Kasumi-1 (cell line): ENCODE data around the gene HIVEP3.

Experiments used
- DNase-seq, 2 experiments: peaks; one replicate each; lab custom pipeline; 2025; lab: John Stamatoyannopoulos, UW

The HIVEP3 gene

DNA sequence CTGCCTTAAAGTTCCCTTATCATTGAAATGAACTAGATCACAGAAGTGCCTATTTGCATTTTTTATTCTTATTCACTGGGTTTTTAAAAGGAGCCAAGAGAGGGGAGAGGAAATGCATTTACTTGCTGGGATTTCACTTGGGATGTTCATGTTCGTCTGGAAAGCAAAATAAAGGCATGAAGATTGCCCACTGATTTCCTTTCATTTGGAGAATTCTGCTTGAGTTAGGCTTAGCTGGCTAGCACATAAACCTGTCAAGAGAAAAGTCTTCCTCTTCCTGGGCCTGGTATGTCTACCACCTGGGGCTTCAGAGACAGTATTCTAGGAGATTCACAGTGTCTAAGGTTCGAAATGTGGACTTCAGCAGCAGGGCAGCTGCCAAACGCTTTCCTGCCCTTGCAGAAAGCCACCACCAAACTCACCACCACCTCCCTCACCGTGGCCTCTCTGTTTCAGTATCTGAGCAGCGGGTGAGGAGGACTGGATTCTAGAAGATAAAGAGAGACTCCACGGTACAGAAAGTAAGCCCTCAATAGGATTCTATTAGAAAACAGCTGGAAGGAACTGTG lies 44.5 kb downstream of the HIVEP3 start:
- no peak for DNase-seq

DNA sequence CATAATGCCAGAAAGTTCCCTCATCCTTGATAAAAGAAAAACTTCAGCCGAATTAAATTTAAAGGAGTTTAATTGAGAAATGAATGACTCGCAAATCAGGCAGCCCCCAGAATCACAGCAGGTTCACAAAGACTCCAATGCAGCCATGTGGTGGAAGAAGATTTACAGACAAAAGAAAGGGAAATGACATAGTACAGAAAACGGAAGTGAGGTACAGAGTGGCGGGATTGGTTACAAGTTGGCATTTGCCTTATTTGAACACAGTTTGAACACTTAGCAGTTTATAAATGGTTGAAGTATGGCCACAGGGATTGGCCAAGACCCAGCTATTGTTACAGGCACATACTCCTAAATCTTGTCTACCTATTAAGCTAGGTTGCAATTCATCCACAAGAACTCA lies 46.6 kb downstream of the HIVEP3 start:
- DNase-seq = peak; percentile 6 to 13

DNA sequence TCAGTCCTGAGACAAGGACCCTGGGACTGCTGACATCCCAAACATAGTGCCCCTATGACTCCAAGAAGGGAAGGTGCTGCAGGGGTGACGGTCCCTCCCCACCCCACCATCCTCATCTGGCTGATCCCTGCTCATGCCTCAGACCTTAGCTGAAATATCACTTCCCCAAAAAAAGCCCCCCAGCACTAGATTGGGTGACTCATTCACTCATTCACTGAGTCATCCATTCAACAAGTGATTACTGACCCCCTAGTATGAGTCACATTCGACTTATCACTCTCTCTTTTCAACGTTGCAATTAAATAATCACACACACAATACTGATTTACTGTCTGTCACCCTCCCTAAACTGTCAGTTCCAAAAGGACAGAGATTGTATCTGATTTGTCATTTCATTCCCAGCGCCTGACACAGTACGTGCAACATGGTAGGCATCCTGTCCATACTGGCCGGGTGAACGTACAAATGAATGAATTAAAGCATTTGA lies 48.6 kb downstream of the HIVEP3 start:
- DNase-seq = no peak

DNA sequence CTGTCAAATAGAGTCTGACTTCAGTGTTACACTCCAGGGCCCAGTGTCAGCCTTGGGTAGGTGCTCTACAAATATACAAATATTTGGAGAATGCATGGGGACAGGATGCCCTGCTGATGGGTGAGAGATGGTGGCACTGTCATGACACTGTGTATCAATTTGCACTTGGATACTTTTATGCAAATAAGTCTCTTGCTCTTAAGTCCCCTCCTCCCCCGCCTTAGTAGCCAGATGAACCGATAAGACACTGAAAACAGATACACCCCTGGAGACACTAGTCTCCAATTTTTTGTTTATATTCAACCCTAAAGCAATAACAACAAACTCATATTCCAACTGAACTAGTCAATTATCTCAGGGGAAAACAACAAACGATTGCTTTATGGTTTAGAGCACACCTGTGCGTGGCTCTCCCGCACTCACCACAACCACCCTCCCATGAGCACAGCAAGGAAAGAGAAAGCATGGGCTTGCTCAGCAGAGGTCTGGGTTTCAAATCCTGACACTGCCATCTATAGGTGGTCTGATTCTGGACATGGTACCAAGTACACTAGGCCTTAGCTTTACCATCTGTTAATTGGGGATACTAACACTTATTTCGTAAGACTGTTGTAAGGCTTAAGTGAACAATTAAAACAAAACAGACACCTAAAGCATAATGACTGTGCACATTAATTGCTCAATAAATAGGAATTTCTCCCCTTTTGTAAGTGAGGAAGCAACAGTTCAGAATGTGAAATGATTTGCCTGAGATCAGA lies 50.3 kb downstream of the HIVEP3 start:
- DNase-seq = no peak

DNA sequence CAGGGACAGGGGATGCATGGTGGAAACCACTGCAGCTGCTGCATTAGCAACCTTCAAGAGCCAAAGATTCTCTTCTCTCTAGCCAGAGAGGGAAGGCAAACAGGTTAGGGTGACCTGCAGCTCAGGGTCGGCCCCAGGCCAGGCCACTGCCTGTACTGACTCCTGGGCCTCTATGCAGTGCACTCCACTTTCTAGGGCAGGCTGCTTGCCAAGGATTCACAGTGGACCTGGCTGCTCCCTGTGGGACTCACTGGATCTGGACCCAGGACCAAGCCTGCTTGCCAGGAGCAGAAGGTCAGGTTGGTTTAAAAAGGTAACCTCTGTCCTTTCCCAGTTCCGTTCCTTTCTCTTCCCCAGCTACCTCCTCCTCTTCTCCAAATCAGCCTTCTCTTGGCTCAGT lies 52.4 kb downstream of the HIVEP3 start:
- no peak for DNase-seq

DNA sequence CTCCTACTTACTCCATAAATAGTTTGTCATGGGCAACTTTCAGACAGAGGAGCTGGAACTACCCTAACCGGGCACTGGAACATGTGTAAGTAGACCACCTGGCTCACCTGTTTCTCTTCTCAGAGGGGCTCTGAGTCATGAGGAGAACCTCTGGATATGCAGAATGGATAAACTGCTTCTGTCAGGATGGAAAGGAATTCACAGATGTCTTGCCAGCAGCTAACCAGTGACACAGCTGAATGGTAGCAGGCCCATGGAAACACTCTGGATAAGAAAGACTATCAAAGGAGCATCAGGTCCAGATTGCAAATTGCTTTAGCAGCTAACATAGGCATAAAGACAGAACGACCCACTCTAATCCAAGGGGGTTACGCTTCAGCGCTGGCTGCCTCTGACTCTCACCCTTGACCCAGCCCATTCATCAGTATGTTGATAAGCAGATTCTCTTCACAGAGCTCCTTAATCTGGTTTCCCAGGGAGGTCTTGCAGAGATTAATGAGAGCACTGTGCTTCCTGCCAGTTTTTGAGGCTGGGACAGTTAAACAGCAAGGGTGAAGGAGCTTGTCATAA lies 54.2 kb downstream of the HIVEP3 start:
- no peak for DNase-seq

DNA sequence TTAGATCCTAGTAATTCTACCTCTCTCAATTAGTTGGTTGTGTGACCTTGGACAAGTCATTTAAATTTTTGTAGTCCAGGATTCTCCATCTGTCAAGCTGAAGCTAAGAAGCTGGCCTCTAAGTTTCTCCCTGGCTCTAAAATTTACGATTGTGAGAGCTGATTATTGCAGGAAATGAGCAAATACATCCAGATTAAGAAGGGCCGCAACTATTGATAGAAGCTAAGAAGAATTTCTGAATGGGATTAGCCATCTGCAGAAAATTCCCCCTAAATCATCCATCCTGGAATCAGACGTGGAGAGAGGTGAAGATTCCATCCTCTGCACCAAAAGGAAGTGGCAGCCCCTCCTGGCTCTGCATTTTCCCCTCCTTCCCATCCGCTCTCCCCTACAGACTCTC lies 55.0 kb downstream of the HIVEP3 start:
- no peak for DNase-seq

DNA sequence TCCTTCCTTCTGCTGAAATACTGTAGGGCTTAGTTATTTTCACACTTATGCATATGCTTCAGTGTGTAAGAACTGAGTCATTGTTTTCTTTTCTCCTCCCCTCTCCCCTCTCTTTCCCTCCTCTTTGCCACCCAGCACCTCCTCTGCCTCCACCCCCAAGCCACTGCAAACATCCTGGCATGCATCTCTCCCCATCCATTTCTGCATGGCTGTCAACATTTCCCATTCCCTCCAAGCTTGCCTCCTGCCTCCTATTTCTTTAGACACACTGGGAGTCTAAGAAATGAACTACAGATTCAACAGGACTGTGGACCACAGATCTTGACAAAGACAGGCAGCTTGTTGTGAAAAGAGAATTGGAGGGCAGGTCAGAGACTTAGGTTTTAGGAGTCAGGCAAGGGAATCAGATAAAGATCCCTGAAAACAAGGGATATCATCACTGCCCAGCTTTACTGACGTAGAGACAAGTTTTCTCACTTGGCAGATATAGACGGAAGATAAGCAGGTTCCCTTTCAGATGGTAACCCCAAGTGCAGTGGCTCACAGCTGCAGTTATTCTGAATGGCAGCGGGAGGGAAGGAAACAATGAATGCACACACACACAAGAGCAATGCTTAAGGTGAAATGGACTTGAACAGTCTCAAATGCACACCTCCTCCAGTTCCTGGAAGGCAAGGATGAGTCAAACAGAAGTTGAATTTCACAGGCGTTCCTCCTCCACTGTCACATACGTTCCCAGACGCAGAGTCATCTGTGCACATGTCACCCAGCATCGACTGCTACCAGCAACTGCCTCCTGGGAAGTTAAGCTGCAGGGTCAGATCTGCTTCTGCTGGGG lies 56.1 kb downstream of the HIVEP3 start:
- DNase-seq = no peak

DNA sequence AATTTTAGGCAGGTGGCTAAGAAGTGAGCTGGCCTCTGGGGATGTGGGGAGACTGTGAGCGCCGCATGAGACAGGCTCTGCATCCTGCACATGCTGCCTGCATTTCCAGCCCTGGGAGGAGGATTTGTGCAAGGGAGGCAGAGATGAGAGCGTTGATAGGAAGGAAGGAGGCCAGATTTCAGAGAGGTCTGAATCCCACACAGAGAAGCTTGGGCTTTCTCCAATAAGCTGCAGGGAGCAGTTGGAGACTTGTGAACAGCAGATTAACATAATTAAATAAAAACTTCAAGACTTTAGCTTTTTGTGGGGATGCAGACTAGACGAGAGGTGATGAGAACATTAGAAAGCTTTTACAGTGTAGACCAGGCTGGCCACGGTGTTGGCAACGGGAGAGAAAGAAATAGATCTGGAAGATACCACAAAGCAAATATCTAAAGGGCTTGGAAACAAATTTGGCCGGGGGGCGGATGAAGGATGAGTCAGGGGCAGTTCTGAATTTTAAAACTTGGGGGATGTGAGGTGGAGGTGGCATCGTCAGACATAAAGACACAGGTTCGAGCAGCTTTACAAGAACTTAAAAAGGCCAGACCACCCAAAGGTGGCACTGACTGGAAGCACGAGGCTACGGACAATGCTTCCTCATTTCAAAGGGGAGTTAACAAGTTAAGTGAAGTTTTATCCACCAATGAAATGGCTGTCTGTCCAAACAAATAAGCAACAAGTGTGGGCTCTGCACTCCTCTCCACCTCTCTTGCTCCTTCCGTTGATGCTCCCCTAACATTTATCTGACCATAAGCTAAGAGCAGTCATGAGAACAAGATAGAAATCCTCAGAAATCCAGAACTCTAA lies 57.0 kb downstream of the HIVEP3 start:
- DNase-seq = no peak

DNA sequence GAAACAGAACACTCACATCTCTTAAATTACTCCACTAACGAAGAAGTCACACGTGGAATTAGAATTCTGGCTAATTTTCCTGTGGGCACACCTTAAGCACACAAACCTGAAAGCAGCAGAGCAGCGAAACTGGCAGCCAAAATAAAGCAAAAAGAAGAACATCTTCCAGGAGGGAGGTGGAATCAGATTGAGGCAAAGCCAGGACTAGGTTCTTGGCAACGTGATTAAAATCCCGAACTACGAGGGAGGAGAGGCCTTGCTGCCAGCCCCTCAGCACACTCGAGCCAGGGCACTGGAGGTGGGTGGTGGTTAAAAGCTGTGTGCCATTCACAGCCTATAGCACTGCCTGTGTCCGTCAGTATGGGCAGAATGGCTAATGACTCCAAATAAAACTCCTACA lies 58.0 kb downstream of the HIVEP3 start:
- DNase-seq = no peak

DNA sequence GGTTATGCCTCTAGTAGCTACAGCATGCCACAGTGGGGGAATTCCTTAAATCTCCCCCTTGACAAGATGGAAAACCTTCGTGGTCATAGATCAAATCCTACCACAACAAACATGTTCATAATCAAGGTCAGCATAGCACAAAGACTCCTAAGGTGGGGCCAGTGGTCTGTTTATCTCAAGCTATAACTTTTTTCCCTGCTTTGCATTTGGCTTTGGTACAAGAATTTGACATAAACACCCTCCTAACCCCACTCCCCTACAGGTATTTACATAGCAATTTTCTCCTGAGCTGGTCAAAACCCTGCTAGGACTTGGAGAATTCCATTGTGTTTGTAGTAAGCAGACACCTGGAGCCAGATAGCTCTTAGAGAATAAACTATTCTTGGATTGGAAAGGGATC lies 58.5 kb downstream of the HIVEP3 start:
- DNase-seq = no peak

DNA sequence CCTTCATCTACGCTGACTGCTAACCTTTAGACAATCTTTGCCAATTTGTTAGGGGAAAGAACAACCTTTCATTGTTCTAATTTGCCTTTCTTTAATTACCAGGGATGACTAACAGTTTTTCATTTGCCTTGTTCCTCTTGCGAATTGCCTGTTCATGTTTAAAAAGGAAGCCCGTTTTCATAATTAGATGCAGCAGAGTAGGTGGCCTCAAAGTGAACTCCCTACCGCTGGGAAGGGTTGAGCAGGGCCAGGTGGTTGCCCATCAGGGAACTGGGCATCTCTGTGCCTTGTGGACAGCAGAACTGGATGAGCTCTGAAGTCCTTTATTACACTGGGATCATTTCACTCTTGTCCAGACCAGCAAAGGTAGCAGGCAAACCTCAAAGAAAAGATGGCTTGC lies 59.0 kb downstream of the HIVEP3 start:
- DNase-seq = no peak

DNA sequence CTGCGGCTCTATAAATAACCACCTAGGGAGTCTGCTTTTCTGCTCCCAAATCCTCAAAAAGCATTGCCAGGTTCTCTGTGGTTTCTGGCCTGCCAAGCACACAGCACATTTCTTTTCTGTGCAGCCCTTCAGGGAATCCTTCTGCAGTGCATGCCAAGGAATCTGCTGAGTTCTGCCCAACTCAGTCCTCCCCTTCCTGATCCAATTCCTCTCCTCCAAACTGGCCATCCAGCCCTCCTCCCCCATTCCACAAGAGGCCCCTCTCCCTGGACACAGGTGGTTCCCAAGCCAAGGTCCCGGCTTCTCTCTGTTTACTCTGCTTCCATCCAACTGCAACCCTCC lies 61.8 kb downstream of the HIVEP3 start:
- no peak for DNase-seq

DNA sequence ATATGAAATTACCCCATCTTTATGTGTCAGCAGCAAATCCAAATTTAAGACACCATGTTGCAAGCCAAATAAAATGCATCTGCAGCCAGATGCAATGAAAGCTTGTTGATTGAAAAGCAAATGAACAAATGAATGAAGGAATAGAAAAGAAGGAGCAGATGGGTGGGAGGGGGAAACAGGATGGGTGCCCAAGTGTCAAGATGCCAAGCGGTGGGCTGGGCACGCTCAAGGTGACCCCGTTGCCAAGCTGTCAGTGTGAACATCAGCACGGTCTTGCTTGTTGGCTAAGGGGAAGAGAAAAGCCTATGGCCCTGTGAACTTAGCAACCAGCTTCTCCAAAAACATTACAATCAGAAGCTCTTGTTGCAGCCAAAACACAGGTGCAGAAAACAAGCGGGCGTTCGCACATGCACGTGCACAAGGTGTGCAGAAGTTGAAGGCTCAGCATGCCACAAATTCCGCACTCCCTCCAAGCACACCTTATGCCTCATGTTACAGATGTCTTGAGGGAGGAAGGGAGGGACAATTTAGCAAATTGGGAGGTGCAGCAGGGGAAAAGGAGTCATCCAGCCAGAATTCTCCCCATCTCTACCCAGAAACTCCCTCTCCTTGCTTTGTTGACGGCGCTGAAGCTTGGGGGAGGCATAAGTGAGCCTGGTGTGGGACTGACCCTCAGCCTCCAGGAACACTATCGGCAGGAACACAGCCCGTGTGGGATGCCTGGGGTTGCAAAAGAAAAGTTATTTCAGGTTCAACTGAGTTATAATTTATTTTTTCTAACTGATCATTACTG lies 62.4 kb downstream of the HIVEP3 start:
- DNase-seq = no peak

DNA sequence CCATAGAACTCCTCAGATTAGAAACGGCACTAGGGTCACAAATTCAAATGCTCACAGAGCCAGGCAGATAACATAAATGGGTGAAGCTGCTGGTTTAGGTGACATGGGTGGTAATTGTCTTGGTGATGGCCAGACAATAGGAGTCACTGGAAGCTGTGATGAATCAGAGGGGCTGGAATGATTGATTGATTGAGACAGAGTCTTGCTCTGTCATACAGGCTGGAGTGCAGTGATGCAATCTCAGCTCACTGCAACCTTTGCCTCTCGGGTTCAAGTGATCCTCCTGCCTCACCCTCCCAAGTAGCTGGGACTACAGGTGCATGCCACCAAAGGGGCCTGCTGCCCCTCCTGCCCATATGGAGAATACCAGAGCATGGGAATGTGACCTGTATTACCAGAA lies 63.0 kb downstream of the HIVEP3 start:
- DNase-seq = no peak

DNA sequence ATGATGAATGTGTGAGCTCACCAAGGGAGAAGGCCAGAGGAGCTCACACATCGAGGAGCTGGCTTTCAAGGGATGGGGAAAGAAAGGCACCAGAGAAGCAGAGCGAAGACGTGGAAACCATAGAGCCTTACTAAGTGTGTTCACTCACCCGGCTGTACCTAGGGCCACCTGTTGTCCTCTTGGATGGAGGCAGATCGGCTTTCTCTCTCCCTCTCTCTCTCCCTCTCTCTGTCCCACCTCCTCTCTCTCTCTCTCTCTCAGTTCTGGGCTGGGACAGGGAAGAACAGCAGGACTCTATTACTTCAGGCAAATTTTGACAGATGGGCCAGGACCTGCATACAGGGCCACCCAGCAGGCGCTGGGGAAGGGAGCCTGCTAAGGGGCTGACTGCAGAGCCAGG lies 64.8 kb downstream of the HIVEP3 start:
- no peak for DNase-seq

DNA sequence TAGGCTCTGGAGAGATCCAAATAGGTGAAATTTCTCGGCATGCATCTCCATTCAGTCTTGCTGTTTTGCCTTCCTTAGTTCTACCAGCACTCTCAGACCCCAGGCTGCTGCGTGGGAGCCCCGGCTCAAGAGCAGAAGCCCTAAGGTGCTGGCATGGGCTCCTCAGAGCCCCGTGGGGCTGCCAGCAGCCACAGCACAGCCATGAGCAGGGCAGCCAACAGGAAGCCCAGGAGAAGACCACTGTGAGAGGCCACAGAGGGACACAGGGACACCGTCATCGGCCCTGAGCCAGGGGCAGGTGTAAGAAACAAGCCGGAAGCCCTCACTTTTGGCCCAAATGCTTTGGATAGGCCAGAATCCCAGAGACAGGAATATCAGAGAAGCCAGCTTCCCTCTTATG lies 66.6 kb downstream of the HIVEP3 start:
- DNase-seq = no peak

DNA sequence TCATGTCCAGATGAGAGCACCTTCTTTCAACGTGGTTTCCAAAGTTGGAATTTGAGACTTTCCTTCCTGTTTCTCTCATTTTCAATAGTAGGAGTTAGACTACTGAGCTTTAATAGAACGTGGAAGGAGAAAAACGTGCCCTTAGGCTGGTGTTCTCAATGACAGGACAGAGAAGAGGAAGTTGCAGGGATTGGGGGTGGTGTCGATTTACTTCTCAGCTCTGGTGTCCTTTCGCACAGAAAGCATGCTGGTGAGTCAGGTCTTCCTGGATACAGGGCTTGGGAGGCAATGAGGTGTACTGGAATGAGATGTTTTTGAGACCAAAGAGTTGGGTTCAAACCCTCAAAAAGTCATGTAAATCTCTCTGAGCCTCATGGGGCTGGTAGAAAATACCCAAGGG lies 67.1 kb downstream of the HIVEP3 start:
- DNase-seq = peak; percentile 90

DNA sequence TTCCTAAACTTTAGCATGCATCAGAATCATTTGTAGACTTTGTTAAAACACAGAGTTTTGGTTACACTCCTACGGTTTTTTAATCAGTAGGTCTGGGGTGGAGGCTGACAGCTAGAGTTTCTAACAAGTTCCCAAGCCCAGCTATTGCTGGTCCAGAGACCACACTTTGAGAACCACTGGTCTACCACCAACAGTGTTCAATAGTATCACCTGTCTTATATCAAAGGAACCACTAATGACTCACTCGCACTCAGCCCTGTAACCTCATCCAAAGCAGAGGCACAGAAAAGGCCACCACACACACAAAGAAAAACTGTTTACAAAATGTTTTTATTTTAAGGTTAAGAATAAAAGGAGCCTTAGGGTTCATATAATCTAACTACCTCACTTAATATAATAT lies 68.7 kb downstream of the HIVEP3 start:
- DNase-seq = no peak

DNA sequence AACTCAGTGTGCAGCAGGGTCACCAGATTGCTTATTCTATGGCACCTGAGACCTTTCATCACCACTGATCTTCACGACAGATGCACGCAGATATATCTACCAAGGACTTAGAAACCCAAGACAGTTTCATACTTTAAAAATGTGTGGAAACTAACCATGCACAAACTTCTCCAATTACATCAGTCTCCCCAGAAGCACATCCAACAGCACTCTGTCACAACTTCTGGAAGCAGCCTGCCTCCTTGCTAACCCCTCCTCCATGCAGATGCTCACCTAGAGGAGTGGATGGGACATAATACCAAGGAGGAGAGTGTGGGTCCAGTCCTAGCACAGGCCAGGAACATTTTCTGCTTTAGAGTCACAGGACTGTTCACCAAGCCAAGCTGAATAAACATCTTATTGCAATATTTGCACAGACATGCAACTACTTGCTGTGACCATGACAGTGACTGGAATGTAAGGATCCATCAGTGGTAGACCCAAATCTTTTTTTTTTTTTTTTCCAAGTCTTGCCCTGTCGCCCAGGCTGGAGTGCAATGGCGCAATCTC lies 69.4 kb downstream of the HIVEP3 start:
- DNase-seq = no peak
